GM19023 (cell line): ENCODE results near the gene SLC22A3.

Source experiments
- ATAC-seq: cut with Tn5 transposase; IDR thresholded peaks from one replicate; pipeline ENCODE4 v1.9.1; 2021; ENCODE audit warnings: mild to moderate bottlenecking, moderate library complexity; ENCODE audit not compliant: unreplicated experiment

SLC22A3 gene

GRCh38 chr6:160336200-160336599 lies 12.0 kb upstream of the SLC22A3 start:
- ATAC-seq = no peak

- ATAC-seq = no peak
These were observed 10.9 kb upstream of the SLC22A3 start for GRCh38 chr6:160337301-160337700.

GRCh38 chr6:160337991-160338390 lies 10.2 kb upstream of the SLC22A3 start:
- no peak for ATAC-seq

GRCh38 chr6:160343144-160343543 lies 5.0 kb upstream of the SLC22A3 start:
- no peak for ATAC-seq

- ATAC-seq = no peak
These were observed 3.9 kb upstream of the SLC22A3 start for GRCh38 chr6:160344271-160344670.

- no peak for ATAC-seq
These were observed 637 bp upstream of the SLC22A3 start for GRCh38 chr6:160347259-160348222.

- no peak for ATAC-seq
These were observed 853 bp downstream of the SLC22A3 start for GRCh38 chr6:160349020-160349441.

GRCh38 chr6:160349814-160350350 lies 1.7 kb downstream of the SLC22A3 start:
- ATAC-seq = no peak

- ATAC-seq = no peak
These were observed 5.8 kb downstream of the SLC22A3 start for GRCh38 chr6:160353950-160354496.

- ATAC-seq = no peak
These were observed 6.8 kb downstream of the SLC22A3 start for GRCh38 chr6:160355001-160355400.

- ATAC-seq = no peak
These were observed 8.0 kb downstream of the SLC22A3 start for GRCh38 chr6:160356074-160356744.

- no peak for ATAC-seq
These were observed 8.9 kb downstream of the SLC22A3 start for GRCh38 chr6:160357088-160357487.

GRCh38 chr6:160358225-160359119 lies 10.3 kb downstream of the SLC22A3 start:
- no peak for ATAC-seq

GRCh38 chr6:160360955-160361354 lies 12.8 kb downstream of the SLC22A3 start:
- no peak for ATAC-seq

GRCh38 chr6:160362556-160362955 lies 14.4 kb downstream of the SLC22A3 start:
- ATAC-seq = no peak

- ATAC-seq = no peak
These were observed 15.1 kb downstream of the SLC22A3 start for GRCh38 chr6:160363016-160363996.

- no peak for ATAC-seq
These were observed 16.9 kb downstream of the SLC22A3 start for GRCh38 chr6:160365117-160365516.

- no peak for ATAC-seq
These were observed 19.8 kb downstream of the SLC22A3 start for GRCh38 chr6:160367798-160368547.

- ATAC-seq = no peak
These were observed 20.5 kb downstream of the SLC22A3 start for GRCh38 chr6:160368670-160369069.
